GM23248 (cell line): ENCODE results near the gene IPO11.

Experiments
- EZH2 ChIP-seq: fragments of 200-600 bp; sonication (generic); IDR thresholded peaks from 2 replicates; pipeline ENCODE4 v1.6.1; 2018; ENCODE audit warnings: antibody characterized with exemption, mild to moderate bottlenecking; ENCODE audit not compliant: insufficient read depth, poor library complexity, severe bottlenecking
- EZH2phosphoT487 ChIP-seq: fragments of 200-600 bp; sonication (generic); IDR thresholded peaks from 2 replicates; pipeline ENCODE4 v1.6.1; 2018; ENCODE audit warnings: antibody characterized with exemption, moderate library complexity, mild to moderate bottlenecking, low read depth; ENCODE audit not compliant: insufficient read depth

DNA sequence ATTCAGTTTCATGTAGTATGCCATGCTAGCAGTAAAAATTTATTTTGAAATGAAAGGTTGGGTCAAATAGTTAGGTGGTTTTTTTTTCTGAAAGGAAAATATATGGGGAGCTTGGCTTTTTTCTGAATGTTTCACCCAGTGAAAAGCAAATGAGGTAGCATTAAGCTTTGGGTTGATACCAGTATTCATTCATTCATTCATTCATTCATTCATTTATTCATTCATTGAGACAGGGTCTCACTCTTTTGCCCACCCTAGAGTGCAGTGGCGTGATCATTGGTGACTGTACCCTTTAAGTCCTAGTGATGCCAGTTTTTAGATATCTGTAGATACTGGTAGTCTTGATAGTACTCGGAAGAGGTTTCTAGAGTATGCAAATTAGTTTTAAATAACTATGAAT lies 123.7 kb downstream of the IPO11 start:
- TF ChIP-seq EZH2 (no peak), EZH2phosphoT487 (no peak)
